HG03196 (cell line): ENCODE data around the gene RABL2B.

Experiments
- ATAC-seq: cut with Tn5 transposase; IDR thresholded peaks from one replicate; pipeline ENCODE4 v1.9.1; 2021; ENCODE audit not compliant: unreplicated experiment

Gene RABL2B

GRCh38 chr22:50723991-50724390 is 59.4 kb downstream of the RABL2B start:
- no peak for ATAC-seq

GRCh38 chr22:50722716-50723428 is 60.6 kb downstream of the RABL2B start:
- ATAC-seq: no peak

GRCh38 chr22:50722048-50722701 is 61.3 kb downstream of the RABL2B start:
- ATAC-seq: no peak

- ATAC-seq: no peak
Observed at GRCh38 chr22:50721257-50721844, 62.1 kb downstream of the RABL2B start.

- ATAC-seq: no peak
Observed at GRCh38 chr22:50720301-50721256, 62.9 kb downstream of the RABL2B start.

- no peak for ATAC-seq
Observed at GRCh38 chr22:50719814-50720300, 63.6 kb downstream of the RABL2B start.

GRCh38 chr22:50718352-50718709 is 65.1 kb downstream of the RABL2B start:
- no peak for ATAC-seq

- ATAC-seq: no peak
Observed at GRCh38 chr22:50717709-50718351, 65.6 kb downstream of the RABL2B start.
